C4-2B (cell line): ENCODE results near the gene IPO5.
"Not testable (repeated sequence)": the region's sequence is repeated elsewhere in the genome, so short reads cannot be mapped to it uniquely, and the experiment has no call there.

Experiments
- H3K27ac ChIP-seq: fragments of 450-650 bp; 2 replicates; pipeline ENCODE4 v1.5.1; 2017
- ZFX ChIP-seq: fragments of 450-650 bp; IDR thresholded peaks from 2 replicates; pipeline ENCODE4 v1.6.1; 2017
- TF ChIP-seq, protein P1 (sequence below): fragments of 450-650 bp; conservative IDR thresholded peaks from 2 replicates; pipeline ENCODE4 v1.5.1; 2017; ENCODE audit warnings: mild to moderate bottlenecking

IPO5 gene

DNA sequence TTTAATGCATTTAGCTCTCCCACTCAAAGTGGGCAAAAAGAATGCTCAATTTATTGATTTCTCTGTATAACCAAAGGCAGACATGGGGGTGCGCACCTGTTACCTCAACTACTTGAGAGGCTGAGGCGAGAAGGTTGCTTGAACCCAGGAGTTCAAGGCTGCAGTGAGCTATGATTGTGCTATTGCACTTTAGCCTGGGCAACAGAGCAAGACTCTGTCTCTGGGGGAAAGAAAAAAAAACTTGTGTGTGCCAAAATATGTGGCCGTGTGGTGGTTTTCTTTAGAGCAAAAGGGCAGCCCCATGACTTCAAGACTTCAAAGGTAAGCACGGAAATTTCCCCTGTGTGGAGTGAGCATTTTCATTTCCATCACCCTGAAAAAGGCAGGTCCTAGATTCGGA, 81.9 kb downstream of the IPO5 start:
- no peak for TF ChIP-seq ZFX
- TF ChIP-seq, protein P1, sequence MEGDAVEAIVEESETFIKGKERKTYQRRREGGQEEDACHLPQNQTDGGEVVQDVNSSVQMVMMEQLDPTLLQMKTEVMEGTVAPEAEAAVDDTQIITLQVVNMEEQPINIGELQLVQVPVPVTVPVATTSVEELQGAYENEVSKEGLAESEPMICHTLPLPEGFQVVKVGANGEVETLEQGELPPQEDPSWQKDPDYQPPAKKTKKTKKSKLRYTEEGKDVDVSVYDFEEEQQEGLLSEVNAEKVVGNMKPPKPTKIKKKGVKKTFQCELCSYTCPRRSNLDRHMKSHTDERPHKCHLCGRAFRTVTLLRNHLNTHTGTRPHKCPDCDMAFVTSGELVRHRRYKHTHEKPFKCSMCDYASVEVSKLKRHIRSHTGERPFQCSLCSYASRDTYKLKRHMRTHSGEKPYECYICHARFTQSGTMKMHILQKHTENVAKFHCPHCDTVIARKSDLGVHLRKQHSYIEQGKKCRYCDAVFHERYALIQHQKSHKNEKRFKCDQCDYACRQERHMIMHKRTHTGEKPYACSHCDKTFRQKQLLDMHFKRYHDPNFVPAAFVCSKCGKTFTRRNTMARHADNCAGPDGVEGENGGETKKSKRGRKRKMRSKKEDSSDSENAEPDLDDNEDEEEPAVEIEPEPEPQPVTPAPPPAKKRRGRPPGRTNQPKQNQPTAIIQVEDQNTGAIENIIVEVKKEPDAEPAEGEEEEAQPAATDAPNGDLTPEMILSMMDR = no peak
- H3K27ac ChIP-seq = no peak overlapping the region

DNA sequence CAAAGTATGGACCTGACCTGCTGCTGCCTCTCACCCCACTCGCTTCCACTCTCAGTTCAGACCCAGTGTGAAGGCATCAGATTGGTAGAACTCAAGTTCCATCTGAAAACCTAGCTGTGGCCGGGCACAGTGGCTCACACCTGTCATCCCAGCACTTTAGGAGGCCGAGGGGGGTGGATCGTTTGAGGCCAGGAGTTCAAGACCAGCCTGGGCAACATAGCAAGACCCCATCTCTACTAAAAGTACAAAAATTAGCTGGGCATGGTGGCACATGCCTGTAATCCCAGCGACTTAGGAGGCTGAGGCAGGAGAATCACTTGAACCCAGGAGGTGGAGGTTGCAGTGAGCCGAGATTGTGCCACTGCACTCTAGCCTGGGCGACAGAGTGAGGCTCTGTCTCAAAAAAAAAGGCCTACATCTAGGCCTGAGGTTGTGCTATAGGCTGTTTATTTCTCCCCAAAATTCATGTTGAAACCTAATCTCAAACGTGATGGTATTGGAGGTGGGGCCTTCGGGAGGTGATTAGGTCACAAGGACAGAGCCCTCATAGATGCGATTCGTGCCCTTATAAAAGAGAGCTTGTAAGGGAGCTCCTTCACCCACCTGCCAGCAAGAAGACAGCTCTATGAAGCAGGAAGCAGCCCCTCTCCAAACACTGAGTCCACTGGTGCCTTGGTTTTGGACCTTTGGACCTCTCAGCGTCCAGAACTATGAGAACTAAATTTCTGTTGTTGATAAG, 83.3 kb downstream of the IPO5 start:
- not testable (repeated sequence) for H3K27ac ChIP-seq

- H3K27ac ChIP-seq = no peak overlapping the region
- TF ChIP-seq, protein P1 = no peak
- TF ChIP-seq ZFX = no peak
Observed at GRCh38 chr13:98039261-98039660, 85.8 kb downstream of the IPO5 start.

DNA sequence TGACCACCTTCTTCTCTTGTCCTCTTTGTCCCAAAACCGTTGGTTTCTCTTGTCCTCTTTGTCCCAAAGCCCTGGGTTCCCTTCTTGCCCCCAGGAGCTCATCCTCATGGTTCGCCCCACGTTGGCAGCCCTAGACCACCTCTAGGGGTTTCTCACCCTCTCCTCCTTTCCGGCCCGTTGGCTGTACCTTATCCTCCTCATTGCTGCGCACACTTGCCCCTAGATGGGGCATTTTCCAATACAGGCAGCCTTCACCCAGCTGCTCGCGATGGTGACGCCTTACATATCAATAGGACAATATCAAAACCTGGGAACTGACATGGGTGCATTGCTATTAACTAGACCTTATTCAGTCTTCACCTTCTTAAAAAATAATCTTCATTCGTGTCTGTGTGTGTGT, 86.5 kb downstream of the IPO5 start:
- H3K27ac ChIP-seq = no peak overlapping the region
- TF ChIP-seq ZFX = no peak
- TF ChIP-seq, protein P1 = no peak

DNA sequence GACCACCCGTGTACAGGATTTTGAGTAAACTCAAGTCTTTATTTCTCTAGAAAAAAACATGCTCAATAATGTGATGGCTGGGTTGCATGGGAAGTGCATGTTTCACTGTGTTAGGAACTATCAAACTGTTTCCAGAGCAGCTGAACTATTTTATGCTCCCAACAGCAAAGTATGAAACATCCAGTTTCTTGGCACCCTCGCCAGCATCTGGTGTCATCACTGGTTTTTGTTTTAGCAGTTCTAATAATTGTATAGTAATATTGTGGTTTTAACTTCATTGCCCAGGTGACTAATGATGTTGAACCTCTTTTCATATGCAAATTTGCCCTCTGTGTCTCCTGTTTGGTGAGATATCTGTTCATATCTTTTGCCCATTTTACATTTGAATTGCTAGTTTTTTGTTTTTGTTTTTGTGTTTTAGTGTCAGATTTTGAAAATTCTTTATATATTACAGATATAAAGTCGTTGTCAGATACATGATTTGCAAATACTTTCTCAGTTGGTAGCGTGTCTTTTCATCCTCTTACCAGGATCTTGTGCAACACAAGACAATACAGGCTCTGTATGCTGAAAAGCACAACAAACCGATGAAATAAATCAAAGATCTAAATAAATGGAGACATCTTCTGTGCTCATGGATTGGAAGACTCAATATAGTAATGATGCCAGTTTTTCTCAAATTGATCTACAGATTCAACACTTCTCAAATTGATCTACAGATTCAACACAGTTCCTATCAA, 87.8 kb downstream of the IPO5 start:
- H3K27ac ChIP-seq = no peak overlapping the region
- TF ChIP-seq, protein P1 = no peak
- no peak for TF ChIP-seq ZFX

DNA sequence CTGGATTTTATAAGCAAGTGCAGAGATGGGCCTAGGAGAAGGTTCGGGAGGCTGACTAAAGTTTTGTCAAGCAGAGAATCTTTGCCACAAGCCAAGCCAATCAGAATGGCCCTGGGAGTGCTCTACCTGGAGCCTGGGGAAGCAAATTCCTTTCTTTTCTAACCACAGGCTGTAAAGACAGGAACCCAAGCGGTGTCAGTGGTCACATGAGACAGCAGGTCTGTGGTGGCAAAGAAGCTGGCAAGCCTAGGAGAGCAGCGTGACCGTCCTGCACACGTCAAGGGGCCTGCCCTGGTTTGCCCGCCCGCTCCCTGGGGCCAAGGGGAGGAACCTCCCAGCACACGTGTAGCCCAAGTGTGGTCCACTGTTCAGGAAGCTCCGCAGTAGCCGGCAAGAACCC, 90.8 kb downstream of the IPO5 start:
- no peak overlapping the region for H3K27ac ChIP-seq
- TF ChIP-seq ZFX = no peak
- TF ChIP-seq, protein P1 = no peak

- H3K27ac ChIP-seq = not testable (repeated sequence)
Observed at GRCh38 chr13:98047785-98048184, 94.3 kb downstream of the IPO5 start.

DNA sequence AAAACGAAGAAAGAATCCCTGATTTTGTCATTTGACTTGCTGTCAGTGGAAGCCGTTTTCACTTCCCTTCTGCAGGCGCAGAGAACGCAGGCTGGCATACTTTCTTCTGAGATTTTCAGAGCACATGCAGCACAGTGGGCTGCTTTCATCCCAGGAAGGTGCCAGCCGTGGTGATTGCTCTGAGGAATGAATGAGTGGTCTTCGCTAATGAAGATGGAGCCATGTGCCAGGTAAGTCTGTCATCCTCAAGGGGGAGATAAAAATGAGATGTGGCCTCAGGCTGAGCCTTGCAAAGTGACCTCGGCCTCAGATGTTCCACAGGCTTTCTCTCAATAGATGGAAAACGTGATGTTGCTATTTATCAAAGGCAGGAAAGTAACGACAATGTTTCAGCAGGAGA, 94.8 kb downstream of the IPO5 start:
- H3K27ac ChIP-seq = no peak overlapping the region
- TF ChIP-seq ZFX = no peak
- TF ChIP-seq, protein P1 = no peak
